Thymus (tissue), 11 donors: ENCODE measurements around the gene FRRS1L. TPM values are rescaled to one million over a fixed set of nuclear protein-coding genes. Genes with fewer than 3 reads are reported as not detected.
A peak's percentile ranks its signal among the peaks of the same experiment; 100 is the strongest.

Source experiments
- DNase-seq, 9 donors: peaks; one replicate each; pipeline ENCODE4 v3.0.0-alpha.2; 2013; ENCODE audit warnings: low spot score in 9 of 9, low read depth in 6 of 9, missing footprints in 1 of 9
- H3K27ac ChIP-seq, 2 donors: one replicate each; pipeline ENCODE4 v1.5.1; 2013; ENCODE audit warnings: control low read depth in 1 of 2, low read depth in 1 of 2, low read length in 1 of 2, mild to moderate bottlenecking in 1 of 2, moderate library complexity in 1 of 2
- H3K27me3 ChIP-seq, 2 donors: one replicate each; pipeline ENCODE4 v1.5.1; 2013; ENCODE audit warnings: low read length in 1 of 2; ENCODE audit not compliant: control insufficient read depth in 2 of 2, insufficient read depth in 1 of 2
- H3K36me3 ChIP-seq, 2 donors: one replicate each; pipeline ENCODE4 v1.5.1; 2013; ENCODE audit warnings: low read length in 1 of 2, mild to moderate bottlenecking in 1 of 2, moderate library complexity in 1 of 2; ENCODE audit not compliant: control insufficient read depth in 2 of 2, insufficient read depth in 2 of 2
- H3K4me1 ChIP-seq, 2 donors: one replicate each; pipeline ENCODE4 v1.5.1; 2013; ENCODE audit warnings: low read length in 2 of 2; ENCODE audit not compliant: control insufficient read depth in 2 of 2, insufficient read depth in 2 of 2
- H3K4me3 ChIP-seq, 2 donors: one replicate each; pipeline ENCODE4 v1.5.1; 2013; ENCODE audit warnings: low read length in 2 of 2, control low read depth in 1 of 2, mild to moderate bottlenecking in 1 of 2
- H3K9me3 ChIP-seq, 2 donors: one replicate each; pipeline ENCODE4 v1.5.1; 2013; ENCODE audit warnings: low read length in 1 of 2, mild to moderate bottlenecking in 1 of 2; ENCODE audit not compliant: control insufficient read depth in 2 of 2, insufficient read depth in 1 of 2
- WGBS: extraction: QIAGEN DNeasy Blood & Tissue Kit; methylation state at CpG from one replicate; pipeline ENCODE4 v1.1.7; 2013; 5-methylcytosine and 5-hydroxymethylcytosine counted together
- polyA plus RNA-seq: library from polyadenylated mRNA; stranded (reverse); fragments of 200-250 nt; gene quantifications from one replicate; pipeline ENCODE4 v1.2.3, GENCODE V29; 2013
- total RNA-seq: library from RNA; stranded (reverse); fragments of 120-200 nt; gene quantifications from one replicate; pipeline ENCODE4 v1.2.4, GENCODE V29; 2013
- donor health status: healthy.

FRRS1L gene
- total and polyA plus RNA-seq, 2 donors: 0.07 to 0.09 TPM

GRCh38 chr9:109181284-109181683, 14.2 kb upstream of the FRRS1L start:
- H3K36me3 ChIP-seq: no peaks in the 10 kb centered on the region
- no peak overlapping the region for H3K27ac ChIP-seq
- H3K4me3 ChIP-seq: no peak overlapping the region
- 83% methylated on average over 1 of the region's 1 CpG for WGBS
- DNase-seq: peak in 7 of 9 donors; percentile 7 to 68 (median 17)
- peaks cover 0 to 4% of the 10 kb centered on the region in 2 donors for H3K27me3 ChIP-seq
- peaks cover 3 to 8% of the 10 kb centered on the region in 2 donors for H3K4me1 ChIP-seq
- H3K9me3 ChIP-seq: no peaks in the 10 kb centered on the region

- peaks cover 3 to 8% of the 10 kb centered on the region in 2 donors for H3K4me1 ChIP-seq
- peaks cover 0 to 4% of the 10 kb centered on the region in 2 donors for H3K27me3 ChIP-seq
- no peak overlapping the region for H3K4me3 ChIP-seq
- H3K36me3 ChIP-seq: no peaks in the 10 kb centered on the region
- DNase-seq: no peak
- H3K27ac ChIP-seq: no peak overlapping the region
- WGBS: 93% methylated on average over 9 of the region's 9 CpGs
- no peaks in the 10 kb centered on the region for H3K9me3 ChIP-seq
These were observed 12.9 kb upstream of the FRRS1L start for GRCh38 chr9:109179801-109180523.

GRCh38 chr9:109176963-109177362, 9.9 kb upstream of the FRRS1L start:
- Histone ChIP-seq H3K4me3 (no peak overlapping the region), H3K9me3 (no peaks in the 10 kb centered on the region), H3K27me3 (peaks cover 0 to 4% of the 10 kb centered on the region in 2 donors), H3K27ac (no peak overlapping the region), H3K36me3 (no peaks in the 10 kb centered on the region), H3K4me1 (peaks cover 3 to 8% of the 10 kb centered on the region in 2 donors)
- 98% methylated on average over 2 of the region's 2 CpGs for WGBS
- no peak for DNase-seq

GRCh38 chr9:109176386-109176785, 9.3 kb upstream of the FRRS1L start:
- Histone ChIP-seq H3K9me3 (no peaks in the 10 kb centered on the region), H3K27ac (no peak overlapping the region), H3K4me1 (peaks cover 2 to 7% of the 10 kb centered on the region in 2 donors), H3K36me3 (no peaks in the 10 kb centered on the region), H3K4me3 (no peak overlapping the region), H3K27me3 (peaks cover 0 to 4% of the 10 kb centered on the region in 2 donors)
- 93% methylated on average over 8 of the region's 8 CpGs for WGBS
- no peak for DNase-seq

GRCh38 chr9:109172935-109173334, 5.9 kb upstream of the FRRS1L start:
- 93% methylated on average over 1 of the region's 1 CpG for WGBS
- Histone ChIP-seq H3K27ac (no peak overlapping the region), H3K9me3 (no peaks in the 10 kb centered on the region), H3K27me3 (peaks cover 4 to 15% of the 10 kb centered on the region in 2 donors), H3K4me3 (no peak overlapping the region), H3K4me1 (no peaks in the 10 kb centered on the region), H3K36me3 (no peaks in the 10 kb centered on the region)
- DNase-seq: no peak

- Histone ChIP-seq H3K27me3 (peaks cover 14 to 24% of the 10 kb centered on the region in 2 donors), H3K36me3 (no peaks in the 10 kb centered on the region), H3K27ac (no peak overlapping the region), H3K4me1 (no peaks in the 10 kb centered on the region), H3K4me3 (no peak overlapping the region), H3K9me3 (no peaks in the 10 kb centered on the region)
- WGBS: 85% methylated on average over 3 of the region's 3 CpGs
- DNase-seq: no peak
These were observed 4.9 kb upstream of the FRRS1L start for GRCh38 chr9:109171926-109172325.

GRCh38 chr9:109168170-109168569, 1.1 kb upstream of the FRRS1L start:
- Histone ChIP-seq H3K27me3 (peaks cover 29 to 51% of the 10 kb centered on the region in 2 donors), H3K4me3 (no peak overlapping the region), H3K27ac (no peak overlapping the region), H3K9me3 (peaks cover 0 to 1% of the 10 kb centered on the region in 2 donors), H3K36me3 (no peaks in the 10 kb centered on the region), H3K4me1 (no peaks in the 10 kb centered on the region)
- no peak for DNase-seq

GRCh38 chr9:109167716-109168115, 667 bp upstream of the FRRS1L start:
- no peaks in the 10 kb centered on the region for H3K4me1 ChIP-seq
- H3K9me3 ChIP-seq: peaks cover 0 to 1% of the 10 kb centered on the region in 2 donors
- 96% methylated on average over 5 of the region's 5 CpGs for WGBS
- H3K27ac ChIP-seq: no peak overlapping the region
- no peak for DNase-seq
- no peaks in the 10 kb centered on the region for H3K36me3 ChIP-seq
- no peak overlapping the region for H3K4me3 ChIP-seq
- H3K27me3 ChIP-seq: peaks cover 29 to 51% of the 10 kb centered on the region in 2 donors

- Histone ChIP-seq H3K27me3 (peaks cover 29 to 51% of the 10 kb centered on the region in 2 donors), H3K9me3 (peaks cover 0 to 1% of the 10 kb centered on the region in 2 donors), H3K27ac (no peak overlapping the region), H3K4me3 (no peak overlapping the region), H3K36me3 (no peaks in the 10 kb centered on the region), H3K4me1 (no peaks in the 10 kb centered on the region)
- 88% methylated on average over 16 of the region's 16 CpGs for WGBS
- no peak for DNase-seq
These were observed 778 bp downstream of the FRRS1L start for GRCh38 chr9:109166171-109166770.
